Measurements from ENCODE around the gene ABCC8. TPM values are rescaled to one million over a fixed set of nuclear protein-coding genes. Genes with fewer than 3 reads are reported as not detected.

ABCC8 gene
- total and polyA plus RNA-seq, 2 of the 8 experiments (the other 6 are each of a cell fraction or from before 2014, with no cell fraction given), result 3.7 to 4.9 TPM

GRCh38 chr11:17490938-17491337 lies 14.3 kb upstream of the ABCC8 start:
- no peak overlapping the region for H4K5ac ChIP-seq (ENCODE audit: insufficient read length, low read depth, low read length)
- H3K18ac ChIP-seq (ENCODE audit: extremely low read depth, low read length), result no peak overlapping the region
- H2BK12ac ChIP-seq (ENCODE audit: low read depth, low read length), result no peak overlapping the region
- H3K79me2 ChIP-seq (ENCODE audit: control insufficient read depth in 1 of 2, insufficient read depth in 2 of 2, low read length in 2 of 2), result no peaks in the 10 kb centered on the region
- 0 out of 7 replicates have a peak, but pooled peaks cover 0 to 2% (median 0%) of the 10 kb centered on the region in 4 experiments for H3K27me3 ChIP-seq (replicated peaks in 1 of 4; ENCODE audit: control insufficient read depth in 3 of 4, extremely low read depth in 1 of 4, insufficient read depth in 3 of 4, low read length in 3 of 4)
- no peak for FAIRE-seq
- H2AFZ ChIP-seq (ENCODE audit: low read length), result no peak overlapping the region
- H4K91ac ChIP-seq (replicated peaks; ENCODE audit: insufficient read length, low read length), result no peak overlapping the region
- no peak overlapping the region for H3K27ac ChIP-seq (ENCODE audit: low read depth, low read length)
- H2AK5ac ChIP-seq (ENCODE audit: low read depth, low read length), result no peak overlapping the region
- no peaks in the 10 kb centered on the region for H3K79me1 ChIP-seq (ENCODE audit: low read depth, low read length)
- H3K56ac ChIP-seq (replicated peaks; ENCODE audit: insufficient read length, low read depth, low read length), result no peak overlapping the region
- H3K14ac ChIP-seq (ENCODE audit: insufficient read length), result no peak overlapping the region
- no peak overlapping the region for H3K4me3 ChIP-seq (ENCODE audit: extremely low read depth in 1 of 4, insufficient read depth in 2 of 4, low read depth in 3 of 4, low read length in 4 of 4)
- no peaks in the 10 kb centered on the region for H3K36me3 ChIP-seq (ENCODE audit: control insufficient read depth in 2 of 4, insufficient read depth in 4 of 4, low read length in 3 of 4)
- no peak overlapping the region for H2BK15ac ChIP-seq (ENCODE audit: low read length)
- no peaks in the 10 kb centered on the region for H3K23me2 ChIP-seq (ENCODE audit: low read depth, low read length)
- DNase-seq (ENCODE audit: low read depth in 1 of 2, low spot score in 2 of 2), result no peak
- CTCF ChIA-PET (ENCODE audit: partially characterized antibody), result interaction anchor here (1.5 to 44.8 kb wide), 4 partner anchors 14 to 482 kb away, joined by 5 to 1414 read pairs (median 34); partner anchors contain the start of gene KCNJ11
- POLR2A ChIA-PET (ENCODE audit: partially characterized antibody), result no interaction called here
- no peak overlapping the region for H4K8ac ChIP-seq (ENCODE audit: extremely low read depth, insufficient read depth, low read length)
- no peak overlapping the region for H2BK120ac ChIP-seq (replicated peaks; ENCODE audit: low read depth, low read length)
- H3K9ac ChIP-seq (replicated peaks in 1 of 4; ENCODE audit: extremely low read depth in 1 of 4, low read depth in 3 of 4, low read length in 3 of 4), result no peak overlapping the region
- TF ChIP-seq FOSL1 (IDR thresholded peaks at IDR 0.05; ENCODE audit: insufficient read depth, low read depth, low read length) (no peak), CBX8 (IDR thresholded peaks at IDR 0.05; ENCODE audit: borderline replicate concordance, low read depth, low read length) (no peak), ATF2 (IDR thresholded peaks at IDR 0.05; ENCODE audit: low read length) (no peak), TAF1 (IDR thresholded peaks at IDR 0.05; ENCODE audit: low read depth, low read length) (no peak), CHD1 (IDR thresholded peaks at IDR 0.05; ENCODE audit: low read depth, low read length) (no peak), BACH1 (IDR thresholded peaks at IDR 0.05; ENCODE audit: low read length) (no peak), TBP (IDR thresholded peaks at IDR 0.05; ENCODE audit: low read depth, low read length) (no peak), CHD2 (IDR thresholded peaks at IDR 0.05; ENCODE audit: low read length) (no peak), TCF12 (IDR thresholded peaks at IDR 0.05; ENCODE audit: low read depth, low read length) (no peak), HDAC6 (IDR thresholded peaks at IDR 0.05; ENCODE audit: low read depth, low read length) (no peak), EGR1 (IDR thresholded peaks at IDR 0.05; ENCODE audit: borderline replicate concordance, low read depth, low read length) (no peak), SIN3A (conservative IDR thresholded peaks at IDR 0.05 in 1 of 2, IDR thresholded peaks at IDR 0.05 in 1 of 2; ENCODE audit: low read depth in 1 of 2, low read length in 2 of 2) (no peak)
- H3K23ac ChIP-seq (ENCODE audit: insufficient read length), result no peak overlapping the region
- no peak overlapping the region for H2BK5ac ChIP-seq (ENCODE audit: low read depth, low read length)
- no peaks in the 10 kb centered on the region for H4K20me1 ChIP-seq (replicated peaks in 1 of 2; ENCODE audit: control insufficient read depth in 1 of 2, insufficient read depth in 2 of 2, low read length in 2 of 2)
- H2BK20ac ChIP-seq (ENCODE audit: low read length), result no peak overlapping the region
- H3K4me1 ChIP-seq (replicated peaks in 1 of 4; ENCODE audit: control insufficient read depth in 3 of 4, insufficient read depth in 4 of 4, low read length in 3 of 4), result no peaks in the 10 kb centered on the region; a peak in 1 of 7 replicates
- H3K4ac ChIP-seq (replicated peaks; ENCODE audit: insufficient read length, low read depth, low read length), result no peak overlapping the region
- H3K4me2 ChIP-seq (ENCODE audit: insufficient read depth in 1 of 2, low read depth in 2 of 2, low read length in 2 of 2), result no peak overlapping the region
- 91% methylated on average over 4 of the region's 4 CpGs; no CpG with 5 or more reads in 1 of the 2 experiments for WGBS, 2 experiments (ENCODE audit: extremely low coverage in 1 of 2, insufficient coverage in 1 of 2, insufficient read length in 1 of 2, insufficient replicate concordance in 2 of 2, low coverage in 1 of 2, low lambda C conversion rate in 2 of 2, missing lambda C conversion rate in 1 of 2)
- no peaks in the 10 kb centered on the region for H3K9me3 ChIP-seq (ENCODE audit: insufficient read depth in 2 of 2, low read depth in 1 of 2, low read length in 1 of 2)
